ENCODE results near the gene RIMBP2.
"Not testable (repeated sequence)": the region's sequence is repeated elsewhere in the genome, so short reads cannot be mapped to it uniquely, and the experiment has no call there.

The RIMBP2 gene

GRCh38 chr12:130656411-130656810 is 59.7 kb downstream of the RIMBP2 start:
- DNase-seq (ENCODE audit: low read depth, low spot score), result no peak

GRCh38 chr12:130655881-130656280 is 60.2 kb downstream of the RIMBP2 start:
- DNase-seq (ENCODE audit: low read depth, low spot score), result no peak

- no peak for DNase-seq (ENCODE audit: low read depth, low spot score)
These were observed 61.1 kb downstream of the RIMBP2 start for GRCh38 chr12:130655010-130655409.

- no peak for DNase-seq (ENCODE audit: low read depth, low spot score)
These were observed 64.7 kb downstream of the RIMBP2 start for GRCh38 chr12:130651188-130651959.

DNA sequence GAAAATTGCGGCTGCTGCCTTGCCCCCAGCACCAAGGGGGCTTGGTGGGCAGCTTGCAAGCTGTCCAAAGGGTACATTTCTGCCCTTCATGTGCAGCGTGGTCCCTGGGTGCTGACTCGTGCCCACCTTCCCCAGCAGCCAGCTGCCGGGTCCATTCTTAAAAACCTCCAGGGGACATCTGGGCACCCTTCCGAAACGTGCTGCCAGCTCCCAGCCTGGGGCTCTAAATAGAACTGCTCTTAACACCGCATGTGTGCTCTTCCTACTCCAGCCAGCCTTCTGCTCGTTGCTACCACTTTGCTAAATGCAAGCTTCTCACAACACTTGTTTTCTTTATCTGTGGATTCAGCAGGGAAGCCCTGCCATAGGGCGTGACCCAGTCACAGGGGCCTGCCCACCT is 66.0 kb downstream of the RIMBP2 start:
- DNase-seq (ENCODE audit: low read depth, low spot score), result no peak

DNA sequence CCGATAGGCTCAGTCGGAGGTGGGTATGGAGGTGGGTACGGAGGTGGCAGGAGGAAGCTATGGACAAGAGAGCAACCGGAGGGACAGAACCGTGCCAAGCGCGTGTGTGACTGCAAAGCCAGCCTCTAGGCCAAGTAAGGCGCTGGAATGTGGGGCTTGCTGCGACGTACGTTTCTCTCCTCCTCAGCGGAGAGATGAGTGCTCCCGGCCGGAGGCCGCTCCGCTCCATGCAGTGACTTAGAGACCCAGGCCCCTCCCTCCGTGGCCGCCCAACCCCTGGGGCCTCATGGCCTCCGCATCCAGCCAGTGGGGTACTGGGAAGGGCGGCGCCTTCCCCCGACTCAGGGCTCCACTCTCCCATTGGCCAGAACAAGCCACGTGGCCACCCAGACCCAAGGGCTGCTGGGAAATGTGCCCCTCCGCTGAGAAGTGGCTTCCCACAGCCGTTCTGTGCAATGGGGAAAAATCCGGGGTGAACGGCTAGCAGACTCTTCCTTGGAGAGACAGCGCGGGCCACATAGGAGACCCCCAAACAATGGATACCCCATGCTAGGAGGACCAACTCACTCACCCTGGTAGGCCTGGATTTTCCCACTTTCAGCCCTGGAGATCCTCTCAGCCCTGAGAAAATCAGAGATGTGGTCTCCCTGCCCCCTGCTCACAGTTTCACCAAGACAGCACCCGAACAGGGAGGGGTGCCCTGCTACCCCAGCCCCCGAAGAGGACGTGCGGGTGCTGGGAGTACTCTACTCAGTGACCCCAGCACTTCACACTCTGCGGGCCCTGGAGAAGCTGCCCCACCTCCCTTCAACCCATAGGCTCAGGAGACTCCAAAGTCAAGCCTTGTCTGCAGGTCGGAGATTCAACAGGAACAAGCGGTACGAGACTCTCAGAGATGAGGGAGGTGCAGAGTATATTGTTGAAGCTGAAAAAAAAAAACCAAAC is 66.7 kb downstream of the RIMBP2 start:
- DNase-seq (ENCODE audit: low read depth, low spot score), result no peak

- no peak for DNase-seq (ENCODE audit: low read depth, low spot score)
These were observed 68.3 kb downstream of the RIMBP2 start for GRCh38 chr12:130647814-130648213.

DNA sequence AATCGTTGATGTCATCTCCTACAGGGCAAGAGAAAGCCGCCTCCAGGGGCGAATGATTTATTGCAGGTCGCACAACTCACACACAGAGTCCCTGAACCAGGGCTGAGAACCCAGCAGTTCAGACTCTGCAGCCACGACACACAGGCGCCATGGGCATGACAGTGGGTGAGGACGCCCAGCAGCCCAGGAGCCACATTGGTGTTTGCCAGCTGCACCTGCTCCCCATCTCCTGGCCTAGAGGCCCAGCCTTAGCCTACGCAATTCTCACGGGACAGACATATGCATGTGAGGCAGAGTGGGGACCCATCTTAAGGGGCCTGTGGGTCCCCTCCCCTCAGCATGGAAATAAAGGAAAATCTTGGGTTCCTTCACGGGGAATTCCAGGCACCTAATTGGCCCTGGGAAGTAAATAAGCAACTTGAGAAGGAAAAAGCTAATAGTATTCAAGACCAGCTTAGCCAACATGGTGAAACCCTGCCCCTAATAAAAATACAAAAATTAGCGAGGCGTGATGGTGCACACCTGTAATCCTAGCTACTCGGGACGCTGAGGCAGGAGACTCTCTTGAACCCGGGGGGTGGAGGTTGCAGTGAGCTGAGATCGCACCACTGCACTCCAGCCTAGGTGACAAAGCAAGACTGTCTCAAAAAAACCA is 69.3 kb downstream of the RIMBP2 start:
- DNase-seq (ENCODE audit: low read depth, low spot score), result no peak

DNA sequence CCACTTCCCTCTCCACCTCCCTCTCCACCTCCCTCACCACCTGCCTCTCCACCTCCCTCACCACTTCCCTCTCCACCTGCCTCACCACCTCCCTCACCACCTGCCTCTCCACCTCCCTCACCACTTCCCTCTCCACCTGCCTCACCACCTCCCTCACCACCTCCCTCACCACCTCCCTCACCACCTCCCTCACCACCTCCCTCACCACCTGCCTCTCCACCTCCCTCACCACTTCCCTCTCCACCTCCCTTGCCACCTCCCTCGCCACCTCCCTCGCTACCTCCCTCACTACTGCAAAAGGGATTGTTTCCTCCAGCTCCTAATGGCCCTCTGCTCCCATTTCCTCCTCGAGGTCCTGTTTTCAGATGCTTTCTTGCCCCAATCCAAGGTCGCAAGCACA is 69.9 kb downstream of the RIMBP2 start:
- DNase-seq (ENCODE audit: low read depth, low spot score), result not testable (repeated sequence)

GRCh38 chr12:130645751-130646150 is 70.3 kb downstream of the RIMBP2 start:
- DNase-seq (ENCODE audit: low read depth, low spot score), result no peak

DNA sequence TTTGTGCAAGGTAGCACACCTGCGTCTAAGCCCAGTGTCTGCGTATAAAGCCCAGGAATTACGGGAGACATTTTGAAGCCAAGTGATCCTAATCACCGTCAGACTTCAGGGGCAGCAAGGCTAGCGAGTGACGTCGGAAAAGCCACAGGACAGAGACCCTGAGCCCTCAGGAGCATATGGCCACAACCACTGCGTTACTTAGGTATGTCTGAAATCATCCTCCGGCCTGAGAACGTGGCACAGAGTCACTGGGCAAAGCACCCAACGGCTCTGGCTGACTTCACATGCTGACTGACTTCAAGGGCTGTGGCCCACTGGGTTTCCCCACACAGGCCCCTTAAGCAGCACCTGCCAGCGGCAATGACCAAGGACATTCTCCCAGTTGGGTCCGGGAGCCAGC is 71.5 kb downstream of the RIMBP2 start:
- no peak for DNase-seq (ENCODE audit: low read depth, low spot score)

DNA sequence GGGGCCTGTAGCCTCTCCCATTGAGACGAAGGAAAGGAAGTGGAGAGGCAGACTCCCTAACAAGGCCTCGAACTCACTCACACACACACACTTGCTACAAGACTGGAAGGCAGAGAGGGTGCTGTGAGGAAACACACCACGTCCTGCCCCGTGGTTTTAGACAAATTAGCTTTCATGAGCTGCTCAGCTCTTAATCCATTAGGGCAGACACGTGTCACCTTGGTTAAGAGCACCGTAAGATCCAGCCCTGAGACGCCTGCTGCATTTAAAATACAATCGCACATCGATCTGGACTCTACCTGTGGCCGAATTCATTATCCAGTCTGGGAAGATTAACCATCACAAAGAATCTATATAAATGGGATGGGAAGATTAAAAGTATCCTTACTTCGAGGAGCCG is 72.0 kb downstream of the RIMBP2 start:
- DNase-seq (ENCODE audit: low read depth, low spot score), result no peak

DNA sequence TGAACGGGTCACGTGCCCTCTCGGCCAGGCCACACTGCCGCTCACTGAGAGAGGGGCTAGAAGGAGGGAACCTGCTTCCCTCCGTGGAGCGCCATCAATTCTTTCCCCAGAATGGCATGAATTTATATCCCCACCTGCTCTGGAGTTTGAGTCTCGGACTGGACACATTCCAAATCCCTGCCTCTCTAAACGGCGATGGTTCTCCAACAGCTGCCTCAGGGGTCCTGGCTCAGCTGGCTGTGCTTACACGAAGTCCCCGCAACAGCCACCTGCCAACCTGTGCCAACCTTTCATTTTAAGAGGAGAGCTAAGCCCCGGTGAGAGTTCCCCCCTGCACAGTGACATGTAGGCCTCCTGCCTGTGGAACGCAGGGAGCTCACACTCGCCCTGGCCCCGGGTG is 73.2 kb downstream of the RIMBP2 start:
- DNase-seq (ENCODE audit: low read depth, low spot score), result no peak

DNA sequence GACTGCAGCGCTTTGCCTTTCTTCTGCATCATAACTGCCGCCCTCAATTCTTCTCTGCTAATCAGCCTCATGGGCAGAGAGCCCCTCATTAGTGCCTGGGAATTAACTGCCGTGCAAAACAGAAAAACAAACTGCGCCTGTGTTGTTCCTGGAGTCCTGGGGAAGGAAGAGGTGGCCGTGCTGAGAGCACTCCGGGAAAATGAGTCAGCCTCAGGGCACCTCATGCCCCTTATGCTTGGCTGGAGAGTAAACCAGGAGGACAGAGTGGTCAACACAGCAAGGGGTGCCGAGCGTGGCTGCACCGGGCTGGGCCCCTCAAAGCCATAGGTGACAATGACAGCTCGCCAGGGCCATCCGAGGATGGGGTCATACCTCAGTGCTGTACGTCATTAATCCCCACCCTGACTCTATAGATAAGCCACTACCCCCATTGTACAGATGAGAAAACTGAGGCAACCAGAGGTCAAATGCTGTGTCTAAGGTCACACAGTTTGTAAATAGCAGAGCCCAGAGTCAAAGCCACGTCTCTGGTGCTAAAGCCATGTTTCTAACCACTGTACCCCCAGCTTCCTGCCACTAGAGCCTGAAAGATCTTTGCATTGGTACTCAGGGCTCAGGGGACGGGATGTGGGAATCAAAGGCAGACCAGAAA is 74.4 kb downstream of the RIMBP2 start:
- no peak for DNase-seq (ENCODE audit: low read depth, low spot score)

- no peak for DNase-seq (ENCODE audit: low read depth, low spot score)
These were observed 75.2 kb downstream of the RIMBP2 start for GRCh38 chr12:130640901-130641300.

- no peak for DNase-seq (ENCODE audit: low read depth, low spot score)
These were observed 75.6 kb downstream of the RIMBP2 start for GRCh38 chr12:130640496-130640895.

GRCh38 chr12:130639476-130640424 is 76.3 kb downstream of the RIMBP2 start:
- no peak for DNase-seq (ENCODE audit: low read depth, low spot score)

GRCh38 chr12:130636370-130636769 is 79.7 kb downstream of the RIMBP2 start:
- DNase-seq (ENCODE audit: low read depth, low spot score), result no peak

GRCh38 chr12:130634866-130635265 is 81.2 kb downstream of the RIMBP2 start:
- DNase-seq (ENCODE audit: low read depth, low spot score), result no peak

- no peak for DNase-seq (ENCODE audit: low read depth, low spot score)
These were observed 82.3 kb downstream of the RIMBP2 start for GRCh38 chr12:130633771-130634170.

GRCh38 chr12:130632642-130633041 is 83.5 kb downstream of the RIMBP2 start:
- DNase-seq (ENCODE audit: low read depth, low spot score), result no peak

Measured in activated naive CD8-positive, alpha-beta T cell treated with anti-CD3 and anti-CD28 coated beads, Interleukin-2, amount 50 U/mL, for 16 hours (primary cell).